CD4-positive, alpha-beta T cell treated with Interleukin-4 for 1 hour (primary cell): ENCODE measurements around the gene KIF21B.

Experiments used
- DNase-seq, 2 donors: peaks; one replicate each; pipeline ENCODE4 v3.0.0-alpha.2; 2020 to 2022

KIF21B gene

GRCh38 chr1:201023517-201023902 lies at the start of gene KIF21B:
TSS of gene KIF21B (minus strand) at chr1:201023714. CDS start at chr1:201023383, 331 bp downstream.
- DNase-seq, result peak; percentile 90 to 93

- DNase-seq, result no peak
Observed at GRCh38 chr1:201072922-201073321, 49.4 kb upstream of the KIF21B start.

GRCh38 chr1:201072149-201072548 lies 48.6 kb upstream of the KIF21B start:
- no peak for DNase-seq

GRCh38 chr1:201069636-201070035 lies 46.1 kb upstream of the KIF21B start:
- DNase-seq, result no peak

- no peak for DNase-seq
Observed at GRCh38 chr1:201068976-201069375, 45.5 kb upstream of the KIF21B start.

GRCh38 chr1:201066986-201067385 lies 43.5 kb upstream of the KIF21B start:
- no peak for DNase-seq

- DNase-seq, result no peak
Observed at GRCh38 chr1:201065686-201066085, 42.2 kb upstream of the KIF21B start.

- DNase-seq, result no peak
Observed at GRCh38 chr1:201064806-201065205, 41.3 kb upstream of the KIF21B start.

GRCh38 chr1:201063145-201063544 lies 39.6 kb upstream of the KIF21B start:
- no peak for DNase-seq

- no peak for DNase-seq
Observed at GRCh38 chr1:201062511-201063091, 39.1 kb upstream of the KIF21B start.

GRCh38 chr1:201061886-201062285 lies 38.4 kb upstream of the KIF21B start:
- no peak for DNase-seq

- no peak for DNase-seq
Observed at GRCh38 chr1:201061049-201061448, 37.5 kb upstream of the KIF21B start.

- DNase-seq, result no peak
Observed at GRCh38 chr1:201060586-201060985, 37.1 kb upstream of the KIF21B start.

GRCh38 chr1:201059871-201060555 lies 36.5 kb upstream of the KIF21B start:
- DNase-seq, result no peak

- no peak for DNase-seq
Observed at GRCh38 chr1:201059401-201059800, 35.9 kb upstream of the KIF21B start.

- no peak for DNase-seq
Observed at GRCh38 chr1:201054091-201054543, 30.6 kb upstream of the KIF21B start.

GRCh38 chr1:201053155-201053860 lies 29.8 kb upstream of the KIF21B start:
- no peak for DNase-seq

GRCh38 chr1:201051399-201051798 lies 27.9 kb upstream of the KIF21B start:
- DNase-seq, result no peak

- no peak for DNase-seq
Observed at GRCh38 chr1:201050515-201051277, 27.2 kb upstream of the KIF21B start.

- DNase-seq, result no peak
Observed at GRCh38 chr1:201049248-201049831, 25.8 kb upstream of the KIF21B start.

GRCh38 chr1:201048521-201048920 lies 25.0 kb upstream of the KIF21B start:
- no peak for DNase-seq

- no peak for DNase-seq
Observed at GRCh38 chr1:201044119-201044518, 20.6 kb upstream of the KIF21B start.
